ENCODE measurements around the gene SLC18B1. TPM values are rescaled to one million over a fixed set of nuclear protein-coding genes. Genes with fewer than 3 reads are reported as not detected.

The SLC18B1 gene
- total and polyA plus RNA-seq, 5 donors: 3.1 to 5.9 (median 5.1) TPM

DNA sequence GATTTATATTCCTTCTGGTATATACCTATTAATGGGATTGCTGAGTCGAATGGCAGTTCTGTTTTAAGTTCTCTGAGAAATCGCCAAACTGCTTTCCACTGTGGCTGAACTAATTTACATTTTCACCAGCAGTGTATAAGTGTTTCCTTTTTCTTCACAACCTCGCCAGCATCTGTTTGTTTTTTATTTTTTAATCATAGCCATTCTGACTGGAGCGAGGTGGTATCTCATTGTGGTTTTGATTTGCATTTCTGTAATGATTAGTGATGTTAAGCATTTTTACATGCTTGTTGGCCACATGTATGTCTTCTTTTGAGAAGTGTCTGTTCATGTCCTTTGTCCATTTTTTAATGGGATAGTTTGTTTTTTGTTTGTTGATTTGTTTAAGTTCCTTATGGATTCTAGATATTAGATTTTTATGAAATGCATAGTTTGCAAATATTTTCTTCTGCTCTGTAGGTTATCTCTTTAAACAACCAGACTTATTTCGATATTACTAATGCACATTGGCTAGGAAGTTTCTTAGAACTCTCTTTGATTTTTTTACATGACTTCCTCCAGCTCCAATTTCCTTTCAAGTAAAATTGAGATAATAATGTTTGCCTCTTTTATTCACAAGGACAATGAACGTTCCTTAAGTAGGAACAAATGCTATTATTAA is 72.4 kb downstream of the SLC18B1 start:
- Histone ChIP-seq H3K4me1 (ENCODE audit: control insufficient read depth, insufficient read depth, low read length) (no peaks in the 10 kb centered on the region), H3K27ac (ENCODE audit: low read length) (no peak overlapping the region), H3K9me3 (ENCODE audit: control insufficient read depth, low read length) (no peaks in the 10 kb centered on the region), H3K4me3 (ENCODE audit: low read length) (no peak overlapping the region), H3K27me3 (ENCODE audit: control insufficient read depth, insufficient read depth) (no peaks in the 10 kb centered on the region)
- ATAC-seq: no peak
- intact Hi-C loops (cut with DNase I): no loop called here
- 69% methylated on average over 6 of the region's 6 CpGs for WGBS
- DNase-seq: no peak

DNA sequence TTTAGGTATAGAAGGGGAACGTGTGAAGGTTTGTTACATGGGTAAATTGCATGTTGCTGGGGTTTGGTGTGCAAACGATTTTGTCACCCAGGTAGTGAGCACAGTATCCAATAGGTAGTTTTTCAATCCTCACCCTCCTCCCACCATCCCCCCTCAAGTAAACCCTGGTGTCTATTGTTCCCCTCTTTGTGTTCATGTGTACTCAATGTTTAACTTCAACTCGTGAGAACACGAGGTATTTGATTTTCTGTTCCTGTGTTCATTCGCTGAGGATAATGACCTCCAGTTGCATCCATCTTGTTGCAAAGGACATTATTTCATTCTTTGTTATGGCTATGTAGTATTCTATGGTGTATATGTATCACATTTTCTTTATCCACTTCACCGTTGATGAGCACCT is 73.0 kb downstream of the SLC18B1 start:
- DNase-seq (no peak), ATAC-seq (no peak)
- H3K27me3 ChIP-seq (ENCODE audit: control insufficient read depth, insufficient read depth): no peaks in the 10 kb centered on the region
- WGBS: 90% methylated on average over 6 of the region's 6 CpGs
- H3K4me1 ChIP-seq (ENCODE audit: control insufficient read depth, insufficient read depth, low read length): no peaks in the 10 kb centered on the region
- H3K4me3 ChIP-seq (ENCODE audit: low read length): no peak overlapping the region
- H3K9me3 ChIP-seq (ENCODE audit: control insufficient read depth, low read length): no peaks in the 10 kb centered on the region
- intact Hi-C loops (cut with DNase I): no loop called here
- no peak overlapping the region for H3K27ac ChIP-seq (ENCODE audit: low read length)

DNA sequence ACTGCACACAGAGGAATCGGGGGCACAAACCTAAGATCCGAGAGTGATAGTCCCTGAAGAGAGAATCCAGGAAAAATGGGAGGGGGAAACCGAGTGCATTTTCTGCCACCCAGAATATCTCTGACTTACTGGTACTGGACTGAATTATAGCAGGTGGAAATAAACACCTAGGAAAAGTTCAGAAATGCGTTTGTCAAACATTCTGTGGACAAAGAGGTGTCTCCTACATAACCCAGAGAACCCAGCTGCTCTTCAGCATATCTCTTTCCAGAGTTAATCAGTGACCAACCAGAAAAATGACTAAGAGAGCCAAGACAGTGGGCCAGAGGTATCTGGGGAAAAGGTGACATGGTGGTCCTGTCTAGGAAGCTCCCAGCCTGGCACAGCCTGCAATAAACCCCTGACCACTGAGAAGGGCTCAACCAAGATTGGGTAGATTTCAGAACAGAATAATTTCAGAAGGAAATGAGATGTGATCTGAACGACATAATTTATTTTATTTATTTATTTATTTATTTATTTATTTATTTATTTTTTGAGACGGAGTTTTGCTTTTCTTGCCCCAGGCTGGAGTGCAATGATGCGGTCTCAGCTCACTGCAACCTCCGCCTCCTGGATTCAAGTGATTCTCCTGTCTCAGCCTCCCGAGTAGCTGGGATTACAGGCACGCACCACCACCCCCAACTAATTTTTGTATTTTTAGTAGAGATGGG is 78.5 kb downstream of the SLC18B1 start:
- intact Hi-C loops (cut with DNase I): no loop called here
- Histone ChIP-seq H3K4me1 (ENCODE audit: control insufficient read depth, insufficient read depth, low read length) (no peaks in the 10 kb centered on the region), H3K27ac (ENCODE audit: low read length) (no peak overlapping the region), H3K4me3 (ENCODE audit: low read length) (no peak overlapping the region), H3K9me3 (ENCODE audit: control insufficient read depth, low read length) (no peaks in the 10 kb centered on the region), H3K27me3 (ENCODE audit: control insufficient read depth, insufficient read depth) (no peaks in the 10 kb centered on the region)
- ATAC-seq: no peak
- WGBS: 93% methylated on average over 10 of the region's 10 CpGs
- no peak for DNase-seq

Other genes with a start within 250 kb of the SLC18B1 start
- not detected for gene TAAR8, start 246.0 kb downstream of the SLC18B1 start, total RNA-seq
- gene TAAR8, start 246.0 kb downstream of the SLC18B1 start, polyA plus RNA-seq: not detected
- gene TAAR6, start 228.3 kb downstream of the SLC18B1 start, total RNA-seq: not detected
- gene TAAR6, start 228.3 kb downstream of the SLC18B1 start, polyA plus RNA-seq: not detected
- gene TAAR5, start 208.9 kb downstream of the SLC18B1 start, total RNA-seq: not detected
- gene TAAR5, start 208.9 kb downstream of the SLC18B1 start, polyA plus RNA-seq: not detected
- gene TAAR2, start 174.4 kb downstream of the SLC18B1 start, total RNA-seq: not detected
- gene TAAR2, start 174.4 kb downstream of the SLC18B1 start, polyA plus RNA-seq: not detected
- not detected for gene TAAR1, start 139.5 kb downstream of the SLC18B1 start, total RNA-seq
- not detected for gene TAAR1, start 139.5 kb downstream of the SLC18B1 start, polyA plus RNA-seq
- under 1 TPM; 0.23 to 0.80 (median 0.69) TPM for gene VNN1, start 84.6 kb downstream of the SLC18B1 start, total RNA-seq
- gene VNN1, start 84.6 kb downstream of the SLC18B1 start, polyA plus RNA-seq: 0.29 TPM
- gene VNN2, start 40.7 kb downstream of the SLC18B1 start, total RNA-seq: 1 to 10 TPM in 3 of 4 donors, under 1 TPM in 1; 0.71 to 2.7 (median 2.2) TPM
- gene VNN2, start 40.7 kb downstream of the SLC18B1 start, polyA plus RNA-seq: 0.59 TPM
- gene RPS12, start 15.9 kb upstream of the SLC18B1 start, total RNA-seq: 100 to 1,000 TPM; 554 to 686 (median 627) TPM
- gene RPS12, start 15.9 kb upstream of the SLC18B1 start, polyA plus RNA-seq: 1,063 TPM